Activated CD8-positive, alpha-beta memory T cell treated with anti-CD3 and anti-CD28 coated beads for 48 hours (primary cell): Measurements from ENCODE around the gene QKI.

Experiments used
- DNase-seq, 3 experiments: peaks; one replicate each; pipeline ENCODE4 v3.0.0-alpha.2; 2020; ENCODE audit warnings: low read depth in 2 of 3, low spot score in 2 of 3

QKI gene

GRCh38 chr6:163391985-163392384, 22.5 kb upstream of the QKI start:
- no peak for DNase-seq

DNA sequence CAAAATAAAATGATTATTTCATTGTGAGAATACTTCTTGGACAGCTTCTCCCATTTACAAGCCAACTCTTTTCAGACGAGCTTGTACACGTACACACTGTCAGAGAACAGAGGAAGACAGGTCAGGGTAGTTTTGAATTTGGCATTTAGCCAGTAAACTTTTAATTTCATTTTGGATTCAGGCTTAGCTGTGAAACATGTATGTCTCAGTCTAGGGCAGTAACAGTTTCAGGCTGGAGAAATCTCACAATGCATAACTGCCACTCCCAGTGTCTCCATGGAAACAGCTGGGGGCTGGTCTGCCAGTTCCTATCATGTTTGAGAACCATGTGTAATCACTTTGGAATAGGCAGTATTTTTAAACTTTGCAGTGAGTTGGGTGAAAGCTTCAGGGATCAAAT, 22.0 kb upstream of the QKI start:
- DNase-seq: no peak

DNA sequence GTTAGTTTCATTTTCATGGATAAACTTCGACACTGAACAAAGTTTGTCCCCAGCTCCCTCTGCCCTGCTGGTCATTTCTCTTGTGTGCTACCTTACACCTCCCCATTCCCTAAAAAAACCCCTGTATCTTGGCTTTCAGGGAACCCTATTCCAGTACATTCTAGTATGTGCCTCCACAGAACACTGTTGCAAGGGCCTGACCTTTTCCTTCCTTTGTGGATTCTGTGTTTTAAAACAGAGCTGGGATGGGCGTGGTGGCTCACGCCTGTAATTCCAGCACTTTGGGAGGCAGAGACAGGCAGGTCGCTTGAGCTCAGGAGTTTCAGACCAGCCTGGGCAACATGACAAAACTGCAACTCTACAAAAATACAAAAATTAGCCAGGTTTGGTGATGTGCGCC, 20.6 kb upstream of the QKI start:
- no peak for DNase-seq

GRCh38 chr6:163394659-163395058, 19.9 kb upstream of the QKI start:
- DNase-seq: no peak

DNA sequence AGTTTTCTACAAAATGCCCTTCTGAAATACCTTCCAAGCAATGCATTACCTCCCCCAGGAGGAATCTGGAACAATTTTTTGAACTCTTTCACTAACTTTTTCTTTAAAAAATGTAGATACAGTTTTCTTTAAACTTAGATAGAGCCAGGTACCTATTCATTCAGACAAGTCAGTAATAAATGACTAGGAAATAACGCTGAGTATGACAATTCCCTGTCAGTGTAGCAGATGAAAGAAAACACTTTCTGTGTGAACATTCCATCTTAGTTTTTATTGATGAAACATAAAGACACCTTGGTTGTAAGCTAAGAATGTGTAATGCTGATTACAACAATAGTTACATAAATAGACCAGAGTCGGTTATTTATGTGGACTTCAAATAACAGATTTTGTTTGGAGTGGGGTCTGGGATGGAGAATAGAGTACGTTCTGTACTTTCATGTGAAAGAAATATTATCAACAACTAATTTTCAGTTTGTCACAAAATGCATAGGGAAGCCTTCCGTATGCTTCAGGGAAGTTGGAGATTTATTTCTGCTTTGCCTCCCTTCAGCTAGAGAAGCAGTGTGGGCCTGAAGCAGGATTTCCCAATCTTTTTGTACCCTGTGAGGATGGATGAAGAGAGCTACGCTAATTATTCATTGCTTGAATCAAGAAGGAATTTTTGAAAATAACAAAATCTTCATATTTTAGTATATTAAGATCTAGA, 19.2 kb upstream of the QKI start:
- no peak for DNase-seq

- DNase-seq: no peak
Observed at GRCh38 chr6:163395831-163396185, 18.7 kb upstream of the QKI start.

DNA sequence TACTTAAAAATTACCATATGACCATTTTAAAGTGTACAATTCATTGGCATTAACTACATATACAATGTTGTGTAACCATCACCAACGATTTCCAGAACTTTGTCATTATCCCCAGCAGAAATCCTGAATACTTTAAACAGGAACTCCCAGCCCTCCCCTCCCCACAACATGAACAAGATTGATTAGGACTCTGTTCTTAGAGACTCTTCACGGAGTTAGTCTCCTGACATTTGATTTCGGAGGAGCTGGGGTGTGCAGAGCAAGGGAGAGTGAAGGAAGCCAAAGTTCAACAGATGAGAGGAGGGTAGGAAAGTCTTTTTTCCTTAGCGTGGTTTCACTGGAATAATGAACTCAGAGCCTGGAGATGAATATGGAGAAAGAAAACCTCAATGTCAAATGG, 17.2 kb upstream of the QKI start:
- no peak for DNase-seq

- DNase-seq: no peak
Observed at GRCh38 chr6:163398115-163398514, 16.4 kb upstream of the QKI start.

DNA sequence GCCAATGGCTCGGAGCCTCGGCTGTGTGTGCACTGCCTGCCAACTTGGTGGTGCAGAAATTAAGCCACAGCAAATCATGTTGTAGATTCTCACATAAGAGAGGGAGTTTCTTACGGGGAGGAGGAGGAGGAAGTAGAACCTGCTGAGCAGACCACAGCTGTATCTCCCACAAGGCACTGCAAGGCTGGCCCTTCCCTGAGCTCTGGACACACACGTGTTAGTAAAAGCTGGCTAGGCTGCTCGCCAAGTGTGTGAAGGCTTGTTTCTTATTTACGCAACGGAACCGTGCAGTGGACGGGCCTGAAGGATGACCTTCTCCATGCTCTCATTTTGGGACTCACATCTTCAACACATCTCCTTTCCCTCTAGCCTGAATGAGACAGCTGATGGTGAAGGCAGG, 15.7 kb upstream of the QKI start:
- DNase-seq: no peak

DNA sequence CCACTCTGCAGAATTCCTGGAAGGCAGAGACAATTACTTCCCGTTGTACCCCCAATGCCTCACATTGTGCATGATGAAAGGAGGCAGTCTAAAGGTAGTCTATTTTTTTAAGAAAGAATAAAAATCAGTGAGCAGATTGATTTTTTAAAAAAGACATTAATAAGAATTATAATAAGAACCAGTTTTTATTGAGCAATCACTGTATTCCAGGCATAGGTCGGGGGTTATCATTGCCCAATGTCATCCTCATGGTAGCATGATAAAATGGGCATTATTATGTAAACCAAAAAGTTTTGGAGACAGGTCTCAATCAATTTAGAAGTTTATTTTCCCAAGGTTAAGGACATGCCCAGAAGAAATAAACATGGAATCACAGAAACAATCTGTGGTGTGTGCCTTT, 14.0 kb upstream of the QKI start:
- DNase-seq: no peak

DNA sequence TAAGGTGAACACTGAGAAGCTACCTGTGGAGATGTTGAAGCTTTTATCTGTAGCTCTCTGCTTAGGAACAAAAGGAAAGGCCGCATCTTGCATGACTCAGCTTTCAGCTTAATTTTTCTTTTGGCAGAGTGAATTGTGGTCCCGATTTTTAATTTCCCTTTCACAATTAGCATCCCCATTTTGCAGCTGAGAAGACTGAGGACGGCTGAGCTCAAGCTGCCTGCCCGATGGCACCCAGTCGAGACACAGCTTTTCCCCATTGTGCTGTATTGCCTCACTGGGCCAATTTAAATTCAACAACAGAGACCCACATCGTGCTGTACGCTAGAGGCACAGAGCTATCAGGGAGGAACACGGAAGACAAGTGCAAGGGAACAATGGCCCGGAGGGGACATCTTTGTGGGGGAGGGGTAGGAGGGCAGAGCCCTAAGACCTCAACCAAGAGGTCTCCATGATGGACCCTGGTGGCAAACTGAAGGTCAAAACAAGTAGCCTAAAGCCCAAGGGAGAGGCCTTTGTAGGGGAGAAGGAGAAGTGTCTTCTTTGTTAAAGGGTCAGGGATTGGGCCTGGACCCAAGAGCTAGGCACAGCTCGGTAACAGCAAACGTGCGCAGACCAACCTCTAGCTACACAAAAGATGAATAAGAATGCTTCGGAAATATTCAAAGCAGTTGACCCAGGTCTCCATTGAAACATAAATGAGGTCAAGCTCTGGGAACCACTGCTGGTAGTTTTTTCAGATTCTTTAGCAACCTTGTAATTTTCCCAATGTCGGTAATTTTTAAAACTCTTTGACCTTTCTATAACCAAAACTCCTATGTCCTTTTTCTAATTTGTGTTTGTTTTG, 13.3 kb upstream of the QKI start:
- no peak for DNase-seq

DNA sequence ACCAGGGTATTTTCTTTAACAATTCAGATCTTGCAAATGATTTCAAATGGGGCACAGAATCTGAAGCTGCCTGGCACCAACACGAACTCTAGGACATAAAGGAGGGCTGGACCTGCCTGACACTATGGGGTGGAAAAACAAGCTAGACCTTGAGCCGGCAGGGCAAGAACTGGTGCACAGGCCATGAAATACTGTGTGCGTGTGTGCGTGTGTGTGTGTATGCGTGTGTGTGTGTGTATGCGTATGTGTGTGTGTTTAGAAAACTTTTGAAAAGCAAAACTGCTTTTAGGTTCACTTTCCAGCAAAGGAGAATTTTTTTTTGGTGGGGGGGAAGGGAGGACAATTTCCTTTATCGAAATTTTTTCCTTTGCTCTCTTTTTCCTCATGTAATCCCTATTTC, 11.9 kb upstream of the QKI start:
- no peak for DNase-seq

GRCh38 chr6:163404825-163405265, 9.7 kb upstream of the QKI start:
- DNase-seq: no peak

DNA sequence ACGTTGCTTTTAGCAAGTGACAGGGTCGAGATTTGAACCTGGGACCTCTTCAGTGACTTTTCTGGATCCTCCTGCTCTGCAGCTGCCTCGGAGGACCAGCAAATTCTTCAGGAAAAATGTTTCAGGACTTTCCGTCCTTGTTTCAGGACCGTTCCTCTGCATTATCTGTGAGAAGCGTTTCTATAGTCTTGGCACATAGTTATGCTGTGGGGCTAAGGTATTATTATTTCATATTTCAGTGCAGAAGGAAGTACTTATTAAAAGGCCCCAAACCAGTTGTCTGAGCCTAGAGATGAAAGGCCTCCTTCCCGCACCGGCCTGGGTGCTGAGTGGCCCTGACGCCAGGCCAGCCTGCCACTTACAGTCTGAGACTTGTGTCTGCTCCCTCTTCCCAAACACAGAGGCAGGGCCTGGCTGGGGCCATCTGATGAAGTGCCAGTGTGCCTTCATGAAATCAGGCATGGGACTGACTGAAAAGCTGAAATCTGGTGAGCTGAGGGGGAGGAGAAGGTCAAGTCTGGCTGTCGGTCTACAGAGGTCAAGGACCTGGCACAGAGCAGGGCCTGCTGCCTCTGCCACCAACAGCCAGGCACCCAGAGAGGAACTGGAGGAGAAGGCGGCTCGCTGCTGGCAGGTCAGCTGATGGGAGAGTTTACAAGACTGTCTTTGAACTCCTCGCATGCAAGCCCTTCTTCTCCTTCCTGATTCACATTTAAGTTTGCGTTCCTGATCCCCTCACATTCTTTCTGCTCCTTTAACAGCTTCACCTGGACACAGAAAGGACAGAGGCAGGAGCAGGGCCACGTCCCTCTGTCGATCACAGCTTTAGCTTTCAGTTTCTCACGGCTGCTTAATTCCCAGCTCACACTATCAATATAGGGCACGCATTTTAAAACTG, 8.9 kb upstream of the QKI start:
- DNase-seq: no peak

GRCh38 chr6:163406366-163406765, 8.2 kb upstream of the QKI start:
- DNase-seq: no peak

DNA sequence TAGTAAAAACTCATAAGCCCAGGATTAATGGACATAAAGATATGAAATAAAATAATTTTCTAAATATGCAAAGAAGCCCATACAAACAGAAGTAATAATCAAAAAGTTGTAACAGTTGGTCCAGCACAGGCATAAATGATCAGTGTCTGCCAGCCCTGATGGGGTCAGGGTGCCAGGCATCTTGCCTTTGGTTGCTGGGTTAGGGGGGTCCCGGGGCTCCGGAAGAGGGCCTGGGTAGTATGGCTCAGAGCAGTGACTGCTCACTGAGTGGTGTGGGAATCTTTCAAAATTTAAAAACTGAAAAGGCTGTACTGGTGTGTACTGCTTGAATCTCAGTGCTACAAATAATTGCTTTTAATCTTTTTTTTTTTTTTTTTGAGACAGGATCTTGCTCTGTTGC, 7.7 kb upstream of the QKI start:
- DNase-seq: no peak

GRCh38 chr6:163408352-163408991, 6.0 kb upstream of the QKI start:
- no peak for DNase-seq

GRCh38 chr6:163409712-163410111, 4.8 kb upstream of the QKI start:
- DNase-seq: no peak

- DNase-seq: no peak
Observed at GRCh38 chr6:163412341-163412740, 2.2 kb upstream of the QKI start.

DNA sequence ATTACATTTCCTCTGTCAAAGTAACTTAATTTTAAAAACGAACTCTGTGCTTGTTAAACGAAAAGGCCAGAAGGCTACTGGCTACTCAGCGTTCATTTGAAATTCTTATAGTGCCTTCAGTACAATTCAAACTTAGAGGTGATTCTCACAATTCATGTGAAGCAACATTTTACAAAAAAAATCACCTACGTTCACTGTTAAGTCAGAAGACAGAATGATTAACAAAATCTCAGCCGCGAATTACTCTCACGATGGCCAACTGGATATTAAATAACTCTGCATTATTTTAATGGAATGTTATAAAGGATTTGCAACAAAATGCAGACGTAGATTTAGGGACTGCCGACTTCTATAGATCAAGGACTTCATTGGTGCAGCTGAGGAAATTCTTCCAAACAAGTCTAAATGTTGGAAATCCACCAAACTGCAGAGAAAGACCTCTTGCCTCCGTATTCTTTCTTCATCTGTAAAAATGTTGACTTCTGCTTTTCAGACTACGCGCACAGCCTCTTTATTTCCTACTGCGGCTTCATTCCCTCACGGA, 1.6 kb upstream of the QKI start:
- DNase-seq: no peak
